NCI-H526 treated with DMSO at 0.1 percent for 48 hours (cell line): ENCODE measurements around the gene FBXL13.
"Not testable (repeated sequence)": the region's sequence is repeated elsewhere in the genome, so short reads cannot be mapped to it uniquely, and the experiment has no call there.

ENCODE experiments used
- DNase-seq: peaks from one replicate; lab custom pipeline; 2025; lab: John Stamatoyannopoulos, UW

The FBXL13 gene

GRCh38 chr7:102983602-102984001 lies 91.0 kb downstream of the FBXL13 start:
- no peak for DNase-seq

- DNase-seq: no peak
Observed at GRCh38 chr7:102982235-102982634, 92.4 kb downstream of the FBXL13 start.

GRCh38 chr7:102981451-102981850 lies 93.1 kb downstream of the FBXL13 start:
- no peak for DNase-seq

GRCh38 chr7:102979670-102980069 lies 94.9 kb downstream of the FBXL13 start:
- DNase-seq: no peak

- DNase-seq: no peak
Observed at GRCh38 chr7:102978284-102978683, 96.3 kb downstream of the FBXL13 start.

- DNase-seq: not testable (repeated sequence)
Observed at GRCh38 chr7:102977586-102977985, 97.0 kb downstream of the FBXL13 start.

- no peak for DNase-seq
Observed at GRCh38 chr7:102976493-102976892, 98.1 kb downstream of the FBXL13 start.

GRCh38 chr7:102975854-102976253 lies 98.7 kb downstream of the FBXL13 start:
- DNase-seq: no peak

GRCh38 chr7:102974366-102975236 lies 100.0 kb downstream of the FBXL13 start:
- no peak for DNase-seq

- no peak for DNase-seq
Observed at GRCh38 chr7:102973096-102973802, 101.3 kb downstream of the FBXL13 start.

GRCh38 chr7:102967798-102968197 lies 106.8 kb downstream of the FBXL13 start:
- no peak for DNase-seq

GRCh38 chr7:102966465-102966864 lies 108.1 kb downstream of the FBXL13 start:
- no peak for DNase-seq

- DNase-seq: not testable (repeated sequence)
Observed at GRCh38 chr7:102961993-102962392, 112.6 kb downstream of the FBXL13 start.

- DNase-seq: not testable (repeated sequence)
Observed at GRCh38 chr7:102958004-102958403, 116.6 kb downstream of the FBXL13 start.

GRCh38 chr7:102954359-102954758 lies 120.2 kb downstream of the FBXL13 start:
- DNase-seq: not testable (repeated sequence)

GRCh38 chr7:102953406-102953805 lies 121.2 kb downstream of the FBXL13 start:
- no peak for DNase-seq

GRCh38 chr7:102951839-102952238 lies 122.8 kb downstream of the FBXL13 start:
- no peak for DNase-seq

- DNase-seq: no peak
Observed at GRCh38 chr7:102944241-102944640, 130.4 kb downstream of the FBXL13 start.

- no peak for DNase-seq
Observed at GRCh38 chr7:102943423-102944169, 131.0 kb downstream of the FBXL13 start.

GRCh38 chr7:102942868-102943267 lies 131.7 kb downstream of the FBXL13 start:
- DNase-seq: no peak

GRCh38 chr7:102942181-102942866 lies 132.3 kb downstream of the FBXL13 start:
- DNase-seq: no peak

GRCh38 chr7:102938679-102939078 lies 135.9 kb downstream of the FBXL13 start:
- no peak for DNase-seq
